ENCODE results near the gene MCFD2. TPM values are rescaled to one million over a fixed set of nuclear protein-coding genes. Genes with fewer than 3 reads are reported as not detected.

The MCFD2 gene
- total RNA-seq, 1 experiment from 2014 or later: 108 TPM

DNA sequence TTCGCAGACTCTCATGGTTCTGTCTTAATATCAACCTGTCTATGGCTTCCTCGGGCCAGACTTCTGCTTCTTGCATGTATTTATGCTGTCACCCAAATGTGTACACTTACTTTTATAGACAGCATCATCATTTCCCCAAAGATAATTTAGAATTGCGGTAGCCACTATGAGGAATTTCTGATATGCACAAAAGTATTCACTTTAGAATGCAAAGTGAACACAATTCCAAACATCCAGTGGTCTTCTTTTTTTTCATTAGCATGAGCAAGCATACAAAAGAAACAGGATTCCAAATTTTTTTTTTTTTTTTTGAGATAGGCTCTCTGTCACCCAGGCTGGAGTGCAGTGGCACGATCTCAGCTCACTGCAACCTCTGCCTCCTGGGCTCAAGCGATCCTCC lies 21.0 kb upstream of the MCFD2 start:
- Mint-ChIP-seq H3K27me3 (ENCODE audit: unreplicated experiment) (no peaks in the 10 kb centered on the region), H3K36me3 (ENCODE audit: insufficient read depth, unreplicated experiment) (peaks cover 12% of the 10 kb centered on the region), H3K4me3 (ENCODE audit: low read depth, unreplicated experiment) (no peak overlapping the region), H3K4me1 (ENCODE audit: low read depth, unreplicated experiment) (peaks cover 15% of the 10 kb centered on the region), H3K9me3 (ENCODE audit: low read depth, unreplicated experiment) (no peaks in the 10 kb centered on the region), H3K27ac (ENCODE audit: unreplicated experiment) (no peak overlapping the region)
- BruUV-seq (replicated peaks): no TSS peak
- intact Hi-C loops (cut with micrococcal nuclease; ENCODE audit: unreplicated experiment): no loop called here
- TF ChIP-seq, protein P1, sequence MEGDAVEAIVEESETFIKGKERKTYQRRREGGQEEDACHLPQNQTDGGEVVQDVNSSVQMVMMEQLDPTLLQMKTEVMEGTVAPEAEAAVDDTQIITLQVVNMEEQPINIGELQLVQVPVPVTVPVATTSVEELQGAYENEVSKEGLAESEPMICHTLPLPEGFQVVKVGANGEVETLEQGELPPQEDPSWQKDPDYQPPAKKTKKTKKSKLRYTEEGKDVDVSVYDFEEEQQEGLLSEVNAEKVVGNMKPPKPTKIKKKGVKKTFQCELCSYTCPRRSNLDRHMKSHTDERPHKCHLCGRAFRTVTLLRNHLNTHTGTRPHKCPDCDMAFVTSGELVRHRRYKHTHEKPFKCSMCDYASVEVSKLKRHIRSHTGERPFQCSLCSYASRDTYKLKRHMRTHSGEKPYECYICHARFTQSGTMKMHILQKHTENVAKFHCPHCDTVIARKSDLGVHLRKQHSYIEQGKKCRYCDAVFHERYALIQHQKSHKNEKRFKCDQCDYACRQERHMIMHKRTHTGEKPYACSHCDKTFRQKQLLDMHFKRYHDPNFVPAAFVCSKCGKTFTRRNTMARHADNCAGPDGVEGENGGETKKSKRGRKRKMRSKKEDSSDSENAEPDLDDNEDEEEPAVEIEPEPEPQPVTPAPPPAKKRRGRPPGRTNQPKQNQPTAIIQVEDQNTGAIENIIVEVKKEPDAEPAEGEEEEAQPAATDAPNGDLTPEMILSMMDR (IDR thresholded peaks at IDR 0.05; ENCODE audit: unreplicated experiment): no peak
- no peak for DNase-seq
- CTCF ChIA-PET: no interaction called here

DNA sequence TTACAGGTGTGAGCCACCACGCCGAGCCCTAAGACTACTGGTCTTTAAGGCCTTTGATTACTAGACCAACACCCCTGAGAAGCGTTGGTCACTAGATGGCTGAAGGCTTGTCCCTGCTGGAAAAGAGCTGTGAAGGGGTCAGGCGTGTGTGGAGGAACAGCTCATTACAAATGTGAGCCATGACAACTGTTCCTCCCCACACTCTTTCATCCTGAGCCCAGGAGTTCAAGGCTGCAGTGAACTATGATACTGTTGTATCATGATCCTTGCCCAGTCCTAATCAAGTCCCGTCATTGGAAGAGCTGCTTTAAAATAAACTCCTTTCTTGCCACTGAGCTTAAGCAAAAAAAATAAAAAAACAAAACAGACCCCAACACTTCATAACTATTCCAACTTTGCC lies 19.5 kb upstream of the MCFD2 start:
- TF ChIP-seq, protein P1 (IDR thresholded peaks at IDR 0.05; ENCODE audit: unreplicated experiment): no peak
- CTCF ChIA-PET: interaction anchor here (0.7 to 1.2 kb wide), 2 partner anchors 13 to 85 kb away, joined by 3 to 12 read pairs; no protein-coding TSS in a partner anchor
- no peak overlapping the region for H3K27ac Mint-ChIP-seq (ENCODE audit: unreplicated experiment)
- BruUV-seq (replicated peaks): no TSS peak
- intact Hi-C loops (cut with micrococcal nuclease; ENCODE audit: unreplicated experiment): no loop called here
- DNase-seq: no peak
- no peak overlapping the region for H3K4me3 Mint-ChIP-seq (ENCODE audit: low read depth, unreplicated experiment)
- H3K9me3 Mint-ChIP-seq (ENCODE audit: low read depth, unreplicated experiment): no peaks in the 10 kb centered on the region
- peaks cover under 1% of the 10 kb centered on the region for H3K36me3 Mint-ChIP-seq (ENCODE audit: insufficient read depth, unreplicated experiment)
- no peaks in the 10 kb centered on the region for H3K27me3 Mint-ChIP-seq (ENCODE audit: unreplicated experiment)
- peaks cover 9% of the 10 kb centered on the region for H3K4me1 Mint-ChIP-seq (ENCODE audit: low read depth, unreplicated experiment)

DNA sequence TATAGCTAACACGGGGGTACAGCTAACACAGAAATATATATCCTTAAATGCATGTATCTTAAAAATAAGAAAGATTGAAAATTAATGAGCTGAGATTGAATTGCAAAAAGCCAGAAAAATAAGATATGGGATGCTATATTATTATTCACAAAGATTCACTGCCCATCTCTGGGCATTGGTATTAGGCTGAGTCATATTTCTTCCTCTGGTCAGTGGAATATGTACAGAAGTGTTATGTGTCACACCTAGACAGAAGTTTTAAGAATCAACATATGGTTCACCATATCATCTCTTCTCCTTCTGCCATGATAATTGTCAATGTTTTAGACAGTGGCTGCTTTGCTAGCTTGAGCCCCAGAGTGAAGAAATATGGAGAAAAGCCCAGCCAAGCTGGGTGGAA lies 14.0 kb upstream of the MCFD2 start:
- TF ChIP-seq, protein P1 (IDR thresholded peaks at IDR 0.05; ENCODE audit: unreplicated experiment): no peak
- CTCF ChIA-PET: interaction anchor here (0.7 kb wide), 1 partner anchor 87 kb away, joined by 3 read pairs; no protein-coding TSS in a partner anchor
- no peak overlapping the region for H3K4me3 Mint-ChIP-seq (ENCODE audit: low read depth, unreplicated experiment)
- H3K27ac Mint-ChIP-seq (ENCODE audit: unreplicated experiment): no peak overlapping the region
- DNase-seq: no peak
- H3K4me1 Mint-ChIP-seq (ENCODE audit: low read depth, unreplicated experiment): peaks cover 10% of the 10 kb centered on the region
- H3K27me3 Mint-ChIP-seq (ENCODE audit: unreplicated experiment): no peaks in the 10 kb centered on the region
- no peaks in the 10 kb centered on the region for H3K36me3 Mint-ChIP-seq (ENCODE audit: insufficient read depth, unreplicated experiment)
- BruUV-seq (replicated peaks): no TSS peak
- H3K9me3 Mint-ChIP-seq (ENCODE audit: low read depth, unreplicated experiment): peaks cover 8% of the 10 kb centered on the region
- intact Hi-C loops (cut with micrococcal nuclease; ENCODE audit: unreplicated experiment): no loop called here

DNA sequence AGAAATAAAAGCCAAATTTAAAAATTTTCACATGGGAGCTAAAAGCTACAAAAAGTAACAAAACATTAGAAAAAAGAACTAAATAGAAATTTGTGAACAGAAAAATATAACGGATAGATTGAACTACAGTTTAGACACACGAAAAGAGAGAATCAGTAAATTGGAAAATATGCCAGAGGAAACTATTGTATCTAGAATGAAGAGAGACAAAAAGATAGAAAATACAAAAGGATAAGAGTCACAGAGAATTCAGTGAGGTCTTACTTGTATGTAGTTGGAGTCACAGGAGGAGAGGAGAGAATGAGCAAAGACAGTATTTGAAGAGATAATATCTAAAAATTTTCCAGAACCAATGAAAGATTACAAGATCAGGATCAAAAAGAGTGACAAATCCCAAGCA lies 11.3 kb upstream of the MCFD2 start:
- intact Hi-C loops (cut with micrococcal nuclease; ENCODE audit: unreplicated experiment): no loop called here
- no peak overlapping the region for H3K27ac Mint-ChIP-seq (ENCODE audit: unreplicated experiment)
- TF ChIP-seq, protein P1 (IDR thresholded peaks at IDR 0.05; ENCODE audit: unreplicated experiment): no peak
- no TSS peak for BruUV-seq (replicated peaks)
- no peak overlapping the region for H3K4me3 Mint-ChIP-seq (ENCODE audit: low read depth, unreplicated experiment)
- peaks cover 25% of the 10 kb centered on the region for H3K4me1 Mint-ChIP-seq (ENCODE audit: low read depth, unreplicated experiment)
- H3K36me3 Mint-ChIP-seq (ENCODE audit: insufficient read depth, unreplicated experiment): no peaks in the 10 kb centered on the region
- no peak for DNase-seq
- CTCF ChIA-PET: interaction anchor here (0.6 kb wide), 1 partner anchor 518 kb away, joined by 3 read pairs; no protein-coding TSS in a partner anchor
- H3K27me3 Mint-ChIP-seq (ENCODE audit: unreplicated experiment): no peaks in the 10 kb centered on the region
- peaks cover 8% of the 10 kb centered on the region for H3K9me3 Mint-ChIP-seq (ENCODE audit: low read depth, unreplicated experiment)

Measured in Calu3 (cell line).